DMS53 (cell line): Measurements from ENCODE around the gene SERPINF2.
"Not testable (repeated sequence)": the region's sequence is repeated elsewhere in the genome, so short reads cannot be mapped to it uniquely, and the experiment has no call there.

Source experiments
- DNase-seq: peaks from one replicate; lab custom pipeline; 2025; lab: John Stamatoyannopoulos, UW

Gene SERPINF2

DNA sequence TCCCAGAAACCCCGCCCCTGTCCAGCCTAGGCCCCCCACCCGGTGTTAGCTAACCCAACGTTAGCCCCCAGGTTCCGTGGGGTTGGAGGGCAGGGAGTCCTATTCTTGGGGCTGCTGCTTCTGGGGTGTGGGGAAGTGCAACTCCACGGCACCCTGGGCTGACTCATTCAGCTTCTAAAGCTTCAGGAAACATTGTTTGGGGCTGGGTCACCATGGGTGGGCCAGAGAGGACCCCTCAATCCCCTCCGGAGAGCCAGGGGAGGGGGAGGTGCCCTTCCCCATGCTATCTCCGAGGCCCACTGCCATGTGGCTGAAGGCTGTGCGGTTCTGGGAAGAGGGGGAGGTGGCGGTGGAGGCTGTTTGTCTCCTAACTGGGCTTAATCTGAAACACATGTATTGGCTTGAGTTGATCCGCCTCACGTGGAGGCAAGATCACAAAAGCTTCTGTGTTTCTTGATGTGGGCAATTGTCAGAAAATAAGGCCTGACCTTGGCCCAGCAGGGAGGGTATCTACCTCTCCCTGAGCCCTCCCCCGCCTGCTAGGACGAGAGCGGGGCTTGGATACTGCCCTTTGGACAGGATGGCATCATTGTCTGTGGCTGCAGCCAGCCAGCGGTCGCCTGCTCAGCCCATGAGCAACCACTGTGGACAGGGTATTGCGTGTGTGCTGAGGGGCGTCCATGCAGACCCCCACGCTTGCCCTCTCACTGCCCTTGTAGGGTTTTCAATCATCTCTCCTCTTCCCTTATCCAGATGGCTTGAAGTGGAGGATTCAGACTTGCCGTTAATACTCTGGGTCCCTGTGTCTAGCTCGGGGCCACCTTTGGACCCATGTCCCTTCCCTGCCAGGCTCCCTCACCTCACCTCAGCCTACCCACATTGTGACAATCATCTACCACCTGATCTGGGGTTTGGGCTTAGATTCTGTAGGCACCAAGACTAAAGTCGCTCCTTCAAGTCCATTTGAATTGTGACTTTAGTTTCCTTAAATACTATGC is 20.5 kb downstream of the SERPINF2 start:
- peak; percentile 18 for DNase-seq

DNA sequence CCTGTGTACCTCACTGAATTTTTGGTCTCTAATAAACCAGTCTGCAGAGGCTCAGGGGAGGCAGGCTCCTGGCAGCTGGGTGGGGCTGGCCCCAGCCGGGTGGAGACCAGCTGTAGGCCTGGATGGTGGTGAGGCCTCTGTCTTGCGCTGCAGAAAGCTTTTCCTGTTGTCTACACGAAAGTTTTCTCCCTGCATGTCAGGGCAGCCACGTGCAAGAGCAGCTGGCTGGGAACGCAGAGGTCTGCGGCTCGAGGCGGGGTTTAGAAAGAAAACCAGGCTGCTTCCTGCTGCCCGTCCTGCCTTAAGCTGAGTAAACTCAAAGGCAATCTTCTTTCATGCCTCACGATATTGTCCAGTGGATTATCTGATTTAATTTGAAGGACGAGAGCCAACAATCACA is 21.6 kb downstream of the SERPINF2 start:
- DNase-seq: no peak

DNA sequence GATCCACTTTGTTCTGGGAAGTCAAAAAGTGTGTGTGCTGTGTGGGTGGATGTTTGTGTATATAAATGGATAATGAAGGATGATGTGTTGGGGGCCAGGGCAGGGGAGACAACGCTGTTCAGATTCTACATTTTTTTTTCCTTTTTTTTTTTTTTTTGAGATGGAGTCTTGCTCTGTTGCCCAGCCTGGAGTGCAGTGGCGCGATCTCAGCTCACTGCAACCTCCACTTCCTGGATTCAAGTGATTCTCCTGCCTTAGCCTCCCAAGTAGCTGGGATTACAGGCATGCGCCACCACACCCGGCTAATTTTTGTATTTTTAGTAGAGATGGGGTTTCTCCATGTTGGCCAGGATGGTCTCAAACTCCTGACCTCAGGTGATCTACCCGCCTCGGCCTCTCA is 22.0 kb downstream of the SERPINF2 start:
- not testable (repeated sequence) for DNase-seq

DNA sequence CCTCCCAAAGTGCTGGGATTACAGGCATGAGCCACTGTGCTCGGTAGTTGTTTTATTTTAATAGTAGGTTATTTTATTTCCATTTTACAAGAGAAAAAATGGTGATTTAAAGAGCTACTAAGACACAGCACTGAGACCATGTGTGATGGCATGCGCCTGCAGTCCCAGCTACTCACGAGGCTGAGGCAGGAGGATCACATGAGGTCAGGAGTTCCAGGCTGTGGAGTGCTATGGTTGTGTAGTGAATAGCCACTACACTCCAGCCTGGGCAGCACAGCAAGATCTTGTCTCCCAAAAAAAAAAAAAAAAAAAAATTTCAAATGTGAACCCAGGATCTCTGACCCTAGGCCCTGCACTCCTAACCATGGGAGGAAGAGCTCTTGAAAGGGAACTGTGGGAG is 22.9 kb downstream of the SERPINF2 start:
- no peak for DNase-seq

DNA sequence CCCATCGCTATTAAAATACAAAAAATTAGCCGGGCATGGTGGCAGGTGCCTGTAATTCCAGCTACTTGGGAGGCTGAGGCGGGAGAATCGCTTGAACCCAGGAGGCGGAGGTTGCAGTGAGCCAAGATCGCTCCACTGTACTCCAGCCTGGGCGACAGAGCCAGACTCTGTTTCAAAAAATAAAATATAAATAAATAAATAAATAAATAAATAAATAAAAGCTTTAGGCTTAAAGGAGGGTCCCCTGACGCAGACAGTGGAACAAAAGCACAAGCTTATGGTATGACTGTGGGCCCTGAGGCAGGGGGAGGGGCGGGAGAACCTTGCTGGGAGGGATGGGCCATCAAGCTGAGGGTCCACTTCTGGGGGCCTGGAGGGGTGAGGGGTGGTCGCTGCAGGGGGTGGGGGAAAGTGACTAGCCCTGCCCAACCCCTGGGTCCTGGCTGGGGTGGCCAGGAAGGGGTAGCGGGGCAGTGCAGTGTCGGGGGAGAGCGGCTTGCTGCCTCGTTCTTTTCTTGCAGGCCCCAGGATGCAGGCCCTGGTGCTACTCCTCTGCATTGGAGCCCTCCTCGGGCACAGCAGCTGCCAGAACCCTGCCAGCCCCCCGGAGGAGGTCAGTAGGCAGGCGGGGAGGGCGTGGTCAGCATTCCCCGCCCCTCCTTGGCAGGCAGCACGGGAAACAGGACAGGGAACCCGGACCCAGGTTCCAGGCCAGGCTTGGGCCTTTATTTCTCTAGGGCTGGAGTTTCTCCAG is 23.9 kb downstream of the SERPINF2 start:
- DNase-seq: no peak

DNA sequence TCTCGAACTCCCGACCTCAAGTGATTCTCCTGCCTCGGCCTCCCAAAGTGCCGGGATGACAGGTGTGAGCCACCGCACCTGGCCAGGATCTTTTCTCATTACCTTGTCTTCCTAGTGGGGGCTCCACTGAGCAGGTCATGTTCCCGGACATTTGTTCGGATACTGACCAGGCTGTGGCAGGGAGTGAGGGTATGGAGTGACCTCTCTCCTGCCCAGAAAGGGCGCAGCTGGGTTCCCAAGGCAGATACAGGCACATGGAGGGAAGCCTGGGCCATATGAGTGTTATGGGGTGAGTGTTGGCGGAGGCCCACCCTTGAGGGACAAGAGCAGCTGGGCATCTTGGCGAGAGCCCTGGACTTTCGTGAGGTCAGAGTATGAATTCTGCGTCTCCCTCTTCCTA is 24.7 kb downstream of the SERPINF2 start:
- DNase-seq: no peak

DNA sequence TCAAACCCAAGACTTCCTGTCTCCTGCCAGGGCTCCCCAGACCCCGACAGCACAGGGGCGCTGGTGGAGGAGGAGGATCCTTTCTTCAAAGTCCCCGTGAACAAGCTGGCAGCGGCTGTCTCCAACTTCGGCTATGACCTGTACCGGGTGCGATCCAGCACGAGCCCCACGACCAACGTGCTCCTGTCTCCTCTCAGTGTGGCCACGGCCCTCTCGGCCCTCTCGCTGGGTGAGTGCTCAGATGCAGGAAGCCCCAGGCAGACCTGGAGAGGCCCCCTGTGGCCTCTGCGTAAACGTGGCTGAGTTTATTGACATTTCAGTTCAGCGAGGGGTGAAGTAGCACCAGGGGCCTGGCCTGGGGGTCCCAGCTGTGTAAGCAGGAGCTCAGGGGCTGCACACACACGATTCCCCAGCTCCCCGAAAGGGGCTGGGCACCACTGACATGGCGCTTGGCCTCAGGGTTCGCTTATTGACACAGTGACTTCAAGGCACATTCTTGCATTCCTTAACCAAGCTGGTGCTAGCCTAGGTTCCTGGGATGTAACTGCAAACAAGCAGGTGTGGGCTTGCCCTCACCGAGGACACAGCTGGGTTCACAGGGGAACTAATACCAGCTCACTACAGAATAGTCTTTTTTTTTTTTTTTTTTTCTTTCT is 27.3 kb downstream of the SERPINF2 start:
- DNase-seq: peak; percentile 52

DNA sequence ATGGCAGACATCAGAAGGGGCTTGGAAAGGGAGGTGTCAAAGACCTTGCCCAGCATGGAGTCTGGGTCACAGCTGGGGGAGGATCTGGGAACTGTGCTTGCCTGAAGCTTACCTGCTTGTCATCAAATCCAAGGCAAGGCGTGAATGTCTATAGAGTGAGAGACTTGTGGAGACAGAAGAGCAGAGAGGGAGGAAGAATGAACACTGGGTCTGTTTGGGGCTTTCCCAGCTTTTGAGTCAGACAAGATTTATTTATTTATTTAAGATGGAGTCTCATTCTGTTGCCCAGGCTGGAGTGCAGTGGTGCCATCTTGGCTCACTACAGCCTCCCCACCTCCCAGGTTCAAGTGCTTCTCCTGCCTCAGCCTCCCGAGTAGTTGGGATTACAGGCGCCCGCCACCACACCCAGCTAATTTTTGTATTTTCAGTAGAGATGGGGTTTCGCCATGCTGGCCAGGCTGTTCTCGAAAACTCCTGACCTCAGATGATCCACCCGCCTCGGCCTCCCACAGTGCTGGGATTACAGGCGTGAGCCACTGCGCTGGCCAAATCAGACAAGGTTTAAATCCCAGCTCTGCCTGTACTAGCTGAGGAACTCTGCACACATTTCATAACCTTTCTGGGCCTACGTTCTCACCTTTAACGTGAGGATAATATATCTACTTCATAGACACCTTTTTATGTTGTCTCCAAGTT is 30.5 kb downstream of the SERPINF2 start:
- DNase-seq: not testable (repeated sequence)

DNA sequence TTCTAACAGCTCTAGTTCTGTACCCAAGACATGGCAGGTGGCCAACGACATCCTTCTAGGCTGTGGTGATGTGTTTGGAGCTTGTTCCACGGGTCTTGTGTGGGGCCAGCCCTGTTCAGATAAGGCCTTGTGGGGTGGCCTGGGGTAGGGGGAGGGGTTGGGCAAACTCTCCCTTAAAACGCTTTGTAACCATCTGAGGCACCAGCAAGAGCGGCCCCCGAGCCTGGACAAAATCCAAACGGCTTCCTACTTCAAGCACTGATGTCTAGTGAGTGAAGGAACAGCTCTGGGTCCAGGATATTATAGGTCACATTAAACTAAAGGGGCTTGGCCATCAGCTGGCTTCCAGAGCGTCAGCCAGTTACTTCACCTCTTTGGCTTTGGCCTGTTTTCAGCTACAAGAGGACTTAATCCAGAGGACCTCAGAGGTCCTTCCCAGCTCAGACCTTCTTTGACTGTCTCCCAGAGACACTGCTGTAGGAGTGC is 31.1 kb downstream of the SERPINF2 start:
- DNase-seq: no peak

DNA sequence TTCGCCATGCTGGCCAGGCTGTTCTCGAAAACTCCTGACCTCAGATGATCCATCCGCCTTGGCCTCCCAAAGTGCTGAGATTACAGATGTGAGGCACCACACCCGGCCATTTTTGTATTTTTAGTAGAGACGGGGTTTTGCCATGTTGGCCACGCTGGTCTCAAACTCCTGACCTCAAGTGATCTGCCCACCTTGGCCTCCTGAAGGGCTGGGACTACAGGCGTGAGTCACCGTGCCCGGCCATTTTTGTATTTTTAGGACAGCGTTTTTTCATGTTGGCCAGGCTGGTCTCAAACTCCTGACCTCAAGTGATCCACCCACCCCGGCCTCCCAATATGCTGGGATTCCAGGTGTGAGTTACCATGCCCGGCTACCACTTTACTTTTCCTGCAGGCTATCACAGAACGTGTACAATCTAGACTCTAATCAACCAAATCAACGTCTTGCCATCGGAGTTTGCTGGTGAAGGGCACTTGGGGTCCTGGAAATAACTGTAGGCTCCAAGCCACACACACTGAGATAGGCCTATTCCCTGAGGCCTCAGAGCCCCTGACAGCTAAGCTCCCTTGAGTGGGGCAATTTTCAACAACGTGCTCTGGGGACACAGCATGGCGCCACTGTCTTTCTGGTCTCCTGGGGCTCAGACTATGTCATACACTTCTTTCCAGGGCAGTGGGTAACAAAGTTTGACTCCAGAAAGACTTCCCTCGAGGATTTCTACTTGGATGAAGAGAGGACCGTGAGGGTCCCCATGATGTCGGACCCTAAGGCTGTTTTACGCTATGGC is 31.9 kb downstream of the SERPINF2 start:
- DNase-seq: no peak

DNA sequence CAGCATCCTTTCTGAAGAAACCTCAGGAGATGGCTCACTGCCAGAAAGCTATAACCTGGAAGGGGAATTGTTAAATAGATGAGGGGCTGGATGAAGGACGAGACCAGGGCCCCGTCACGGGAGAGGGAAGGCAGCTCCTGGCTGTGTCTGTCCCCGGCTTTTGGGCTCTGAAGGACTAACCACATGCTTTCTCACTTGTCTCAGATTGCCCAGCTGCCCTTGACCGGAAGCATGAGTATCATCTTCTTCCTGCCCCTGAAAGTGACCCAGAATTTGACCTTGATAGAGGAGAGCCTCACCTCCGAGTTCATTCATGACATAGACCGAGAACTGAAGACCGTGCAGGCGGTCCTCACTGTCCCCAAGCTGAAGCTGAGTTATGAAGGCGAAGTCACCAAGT is 33.7 kb downstream of the SERPINF2 start:
- no peak for DNase-seq

DNA sequence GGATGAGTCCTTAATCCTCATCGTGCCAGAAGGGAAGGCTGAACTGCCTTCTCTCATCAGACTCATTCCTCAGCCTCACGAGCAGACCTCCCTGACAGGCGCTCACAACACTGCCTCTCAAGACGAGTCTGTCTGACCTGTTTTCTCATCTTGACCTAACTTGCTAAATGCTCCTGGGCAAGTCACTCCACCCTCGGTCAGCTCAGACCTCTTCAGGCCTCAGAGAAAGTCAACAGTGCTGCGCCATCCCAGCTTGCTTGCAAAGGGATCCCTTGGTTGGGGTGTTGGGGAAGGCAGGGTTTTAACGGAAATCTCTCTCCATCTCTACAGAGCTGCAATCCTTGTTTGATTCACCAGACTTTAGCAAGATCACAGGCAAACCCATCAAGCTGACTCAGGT is 34.2 kb downstream of the SERPINF2 start:
- no peak for DNase-seq

DNA sequence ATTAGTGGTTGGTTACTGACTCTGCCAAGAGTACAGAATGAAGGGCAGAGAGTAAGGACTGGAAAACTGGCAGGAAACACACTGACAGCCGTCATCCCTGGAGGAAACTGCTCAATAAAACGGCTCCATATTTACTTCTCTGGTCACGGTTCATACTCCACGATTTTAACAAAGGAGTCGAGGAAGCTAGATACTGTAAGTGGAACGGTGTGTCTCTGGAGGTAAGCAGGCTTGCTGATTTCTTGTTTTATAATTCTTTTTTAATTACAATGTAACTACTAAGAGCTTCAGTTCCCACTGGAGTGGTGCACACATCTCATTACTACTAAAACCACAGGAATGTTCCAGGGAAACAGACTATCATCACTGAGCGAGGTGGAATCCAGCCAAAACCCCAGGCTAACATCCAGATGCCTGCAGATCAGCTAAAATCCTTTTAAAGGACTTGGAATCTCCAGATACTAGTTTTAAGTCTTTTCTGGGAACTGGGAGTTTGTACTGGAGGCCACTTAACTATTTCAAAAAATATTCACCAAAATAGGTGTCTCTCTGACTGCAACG is 37.0 kb downstream of the SERPINF2 start:
- DNase-seq: no peak

DNA sequence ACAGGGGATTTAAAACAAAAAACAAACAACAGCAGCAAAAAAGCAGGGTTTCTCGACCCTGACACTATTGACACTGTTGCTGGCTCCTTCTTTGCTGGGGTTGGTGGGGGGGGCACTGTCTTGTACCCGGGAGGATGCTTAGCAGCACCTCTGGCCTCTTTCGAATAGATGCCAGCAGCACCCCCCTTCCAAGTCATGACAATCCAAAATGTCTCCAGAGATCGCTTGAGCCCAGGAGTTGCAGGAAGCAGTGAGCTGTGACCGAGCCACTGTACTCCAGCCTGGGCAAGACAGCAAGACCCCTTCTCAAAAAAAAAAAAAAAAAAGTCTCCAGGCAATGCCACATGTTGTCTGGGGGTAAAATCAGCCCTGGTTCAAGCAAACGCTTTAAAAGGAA is 39.5 kb downstream of the SERPINF2 start:
- DNase-seq: no peak

DNA sequence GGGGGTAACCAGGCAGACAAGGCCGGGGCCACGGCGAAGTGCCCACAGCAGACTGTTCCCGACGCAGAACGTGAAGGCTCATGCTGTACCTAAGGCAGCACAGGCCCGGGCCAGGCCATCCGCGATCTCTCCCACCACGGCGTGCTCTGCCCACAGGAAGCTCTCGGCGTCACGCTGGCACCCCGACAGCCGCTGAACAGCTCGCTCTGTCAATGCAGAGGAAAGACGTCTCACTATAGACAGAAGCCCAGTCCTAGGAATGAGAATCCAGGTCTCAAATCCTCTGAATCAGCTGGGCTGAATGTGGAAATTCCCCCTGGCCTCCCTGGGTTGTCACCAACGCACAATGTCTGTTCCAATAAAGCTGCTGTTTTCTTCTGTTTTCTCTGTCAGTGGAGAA is 40.6 kb downstream of the SERPINF2 start:
- DNase-seq: no peak

DNA sequence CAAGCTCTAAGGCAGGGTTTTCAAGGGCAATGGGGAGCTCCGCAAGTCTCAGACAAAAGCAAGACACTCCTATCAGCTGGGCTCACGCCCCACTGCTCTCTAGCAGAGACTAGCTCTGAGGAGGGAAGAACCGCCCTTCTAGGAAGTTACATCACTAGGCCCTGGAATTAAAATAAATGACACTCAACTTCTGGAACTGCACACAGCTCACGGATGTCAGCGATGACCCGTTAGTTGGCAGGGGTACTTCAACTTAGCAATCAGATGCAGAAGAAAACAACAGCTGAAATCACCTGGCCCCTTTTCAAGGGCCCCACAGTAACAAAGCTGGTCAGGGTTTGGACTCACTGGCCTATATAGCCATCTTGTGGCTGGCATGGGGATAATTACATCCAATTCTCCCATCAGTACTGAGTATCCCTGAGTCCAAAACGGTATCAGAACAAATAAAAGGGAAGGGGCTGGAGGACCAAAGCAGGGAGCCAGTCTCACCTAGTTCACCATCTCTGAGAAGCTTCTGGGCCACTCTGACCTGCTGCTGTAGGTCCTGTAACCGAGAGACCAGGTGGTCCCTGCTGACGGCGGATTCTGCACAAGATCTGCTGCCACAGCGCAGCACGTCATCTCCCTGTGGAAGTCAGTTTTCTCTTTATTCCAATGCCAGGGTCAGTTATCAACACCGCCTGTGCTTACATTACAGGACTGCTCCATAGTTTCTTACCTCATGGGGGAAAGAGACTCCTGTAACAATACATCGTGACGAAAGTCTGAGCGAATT is 41.4 kb downstream of the SERPINF2 start:
- peak; percentile 68 for DNase-seq

DNA sequence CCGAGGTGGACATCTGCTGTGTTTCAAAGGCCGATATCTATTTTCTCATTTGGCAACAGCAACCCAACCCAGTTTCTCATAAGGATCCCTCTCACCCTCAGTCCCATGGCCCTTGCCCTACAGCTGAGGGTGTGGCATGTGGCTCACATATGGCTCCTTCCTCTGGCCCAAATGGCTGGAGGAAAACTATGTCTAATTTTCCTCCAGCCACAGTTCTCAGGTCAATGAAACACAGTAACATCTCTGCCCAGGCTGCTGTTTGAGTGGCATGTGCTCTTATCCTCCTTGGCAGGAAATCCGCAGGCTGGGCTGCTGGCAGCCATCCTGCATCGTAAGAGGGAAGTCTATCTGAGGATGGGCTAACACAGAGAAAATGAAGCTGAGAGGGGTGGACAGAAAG is 43.3 kb downstream of the SERPINF2 start:
- no peak for DNase-seq

DNA sequence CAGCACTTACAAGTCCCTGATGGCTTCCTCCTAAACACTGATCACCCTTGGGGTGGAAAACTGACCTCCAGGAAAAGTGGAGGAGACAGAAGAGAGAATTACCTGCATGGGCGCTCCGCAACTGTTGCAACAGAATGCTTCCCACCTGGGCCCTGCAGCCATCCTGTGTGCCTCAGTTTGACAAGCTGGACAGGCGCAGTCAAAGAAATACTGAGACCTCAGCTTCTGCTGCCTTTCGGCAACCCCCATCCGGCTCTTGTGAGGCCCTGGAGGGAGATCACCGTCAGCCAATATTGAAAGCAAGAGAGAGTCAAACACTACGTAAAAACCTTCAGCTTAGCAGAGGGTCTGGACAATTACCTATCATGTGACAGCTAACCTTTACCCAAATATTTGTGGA is 44.0 kb downstream of the SERPINF2 start:
- DNase-seq: no peak

DNA sequence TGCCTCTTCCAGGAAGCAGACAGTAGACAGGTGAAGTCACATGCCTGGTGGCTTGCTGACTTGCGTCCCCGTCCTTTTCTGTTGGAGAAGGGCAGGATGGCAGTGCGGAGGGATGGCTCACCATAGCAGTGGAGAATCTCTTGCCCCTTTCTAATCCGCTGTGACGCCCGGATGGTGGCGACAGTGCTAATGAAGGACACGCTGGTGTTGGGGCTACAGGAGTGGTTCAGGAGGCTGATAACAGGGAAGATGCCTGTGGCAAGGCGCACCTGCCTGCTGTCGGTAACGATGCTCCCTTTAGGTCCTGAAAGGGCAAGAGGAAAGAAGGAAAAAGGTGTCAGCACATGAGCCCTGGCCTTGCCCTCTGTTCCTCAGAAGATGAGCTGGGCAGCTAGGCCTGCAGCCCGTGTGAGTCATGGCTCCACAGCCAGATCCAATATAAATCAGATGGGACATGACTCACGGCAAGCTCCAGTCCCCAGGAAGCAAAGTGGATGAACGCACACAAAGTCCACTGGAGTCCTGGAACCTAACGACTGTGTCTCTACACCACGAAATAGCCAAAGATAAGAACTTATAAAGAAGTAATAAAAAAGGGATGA is 44.7 kb downstream of the SERPINF2 start:
- no peak for DNase-seq
